Smooth muscle cell (in vitro differentiated cells): ENCODE measurements around the gene SMOC2. TPM values are rescaled to one million over a fixed set of nuclear protein-coding genes. Genes with fewer than 3 reads are reported as not detected.

ENCODE experiments used
- DNase-seq: peaks from one replicate; lab custom pipeline; 2025; ENCODE audit not compliant: unreplicated experiment; lab: John Stamatoyannopoulos, UW
- H2AFZ ChIP-seq: fragments of 200-600 bp; sonication (generic); 2 replicates; pipeline ENCODE4 v1.6.0; 2016; ENCODE audit warnings: antibody characterized with exemption, low read depth, mild to moderate bottlenecking
- H3F3A ChIP-seq: fragments of 200-600 bp; sonication (generic); 2 replicates; pipeline ENCODE4 v1.6.0; 2017; ENCODE audit warnings: antibody characterized with exemption, low read depth
- H3K27ac ChIP-seq: fragments of 200-600 bp; sonication (generic); 2 replicates; pipeline ENCODE4 v1.5.1; 2016; ENCODE audit warnings: low read depth, mild to moderate bottlenecking
- H3K27me3 ChIP-seq: fragments of 200-600 bp; sonication (generic); 2 replicates; pipeline ENCODE4 v1.6.1; 2016; ENCODE audit warnings: low read depth, mild to moderate bottlenecking
- H3K36me3 ChIP-seq: fragments of 200-600 bp; sonication (generic); 2 replicates; pipeline ENCODE4 v1.5.1; 2016; ENCODE audit warnings: low read depth
- H3K4me1 ChIP-seq: fragments of 200-600 bp; sonication (generic); 2 replicates; pipeline ENCODE4 v1.5.1; 2016; ENCODE audit warnings: low read depth
- H3K4me2 ChIP-seq: fragments of 200-600 bp; sonication (generic); 2 replicates; pipeline ENCODE4 v1.6.0; 2016; ENCODE audit warnings: mild to moderate bottlenecking
- H3K4me3 ChIP-seq: fragments of 200-600 bp; sonication (generic); 2 replicates; pipeline ENCODE4 v1.5.1; 2016; ENCODE audit warnings: mild to moderate bottlenecking
- H3K79me2 ChIP-seq: fragments of 200-600 bp; sonication (generic); 2 replicates; pipeline ENCODE4 v1.6.0; 2016; ENCODE audit warnings: low read depth, mild to moderate bottlenecking
- H3K9ac ChIP-seq: fragments of 200-600 bp; sonication (generic); 2 replicates; pipeline ENCODE4 v1.6.0; 2016; ENCODE audit warnings: low read depth
- H3K9me3 ChIP-seq: fragments of 200-600 bp; sonication (generic); replicated peaks from 2 replicates; pipeline ENCODE4 v1.5.1; 2016; ENCODE audit warnings: low read depth
- H4K20me1 ChIP-seq: fragments of 200-600 bp; sonication (generic); 2 replicates; pipeline ENCODE4 v1.6.0; 2016; ENCODE audit warnings: low read depth
- CTCF ChIP-seq: fragments of 200-600 bp; sonication (generic); IDR thresholded peaks from 2 replicates; pipeline ENCODE4 v1.5.1; 2017; ENCODE audit warnings: borderline replicate concordance, mild to moderate bottlenecking, antibody characterized with exemption; ENCODE audit not compliant: insufficient read depth, poor library complexity, severe bottlenecking
- WGBS: methylation state at CpG from one replicate; pipeline ENCODE4 v1.1.7; 2016; ENCODE audit warnings: low lambda C conversion rate; 5-methylcytosine and 5-hydroxymethylcytosine counted together
- polyA plus RNA-seq: library from polyadenylated mRNA; unstranded; fragments of >200 nt; fragmentation: Nextera tagmentation; extraction: Ambion mirVana; gene quantifications from 2 replicates; pipeline ENCODE4 v1.2.1, GENCODE V29; 2016
- total RNA-seq: library from RNA; depleted of rRNA; stranded (reverse); fragments of >200 nt; gene quantifications from 2 replicates; pipeline ENCODE4 v1.2.3, GENCODE V29; 2014

SMOC2 gene
- total and polyA plus RNA-seq, 2 experiments from 2014 or later: 0.63 to 1.2 TPM

- Histone ChIP-seq H3K4me1 (peaks cover 25% of the 10 kb centered on the region), H4K20me1 (no peaks in the 10 kb centered on the region), H3F3A (no peaks in the 10 kb centered on the region), H3K79me2 (no peaks in the 10 kb centered on the region), H3K4me2 (peak overlapping the region; percentile 38), H3K27ac (no peak overlapping the region), H3K4me3 (no peak overlapping the region), H3K9me3 (no peaks in the 10 kb centered on the region), H2AFZ (no peak overlapping the region), H3K27me3 (peaks cover 4% of the 10 kb centered on the region), H3K36me3 (no peaks in the 10 kb centered on the region), H3K9ac (no peak overlapping the region)
- DNase-seq: no peak
- no peak for TF ChIP-seq CTCF
- WGBS: 54% methylated on average over 15 of the region's 15 CpGs
Observed at GRCh38 chr6:168540713-168541291, 99.8 kb downstream of the SMOC2 start.

- Histone ChIP-seq H3K4me3 (no peak overlapping the region), H3K4me2 (peak overlapping the region; percentile 38), H3K27ac (peak overlapping the region; percentile 30), H3K4me1 (peaks cover 25% of the 10 kb centered on the region), H3F3A (no peaks in the 10 kb centered on the region), H3K27me3 (peaks cover 4% of the 10 kb centered on the region), H2AFZ (no peak overlapping the region), H3K36me3 (no peaks in the 10 kb centered on the region), H3K9ac (no peak overlapping the region), H3K79me2 (no peaks in the 10 kb centered on the region), H3K9me3 (no peaks in the 10 kb centered on the region), H4K20me1 (no peaks in the 10 kb centered on the region)
- no peak for TF ChIP-seq CTCF
- 38% methylated on average over 4 of the region's 4 CpGs for WGBS
- DNase-seq: no peak
Observed at GRCh38 chr6:168541307-168541706, 100.3 kb downstream of the SMOC2 start.

- Histone ChIP-seq H3K4me3 (no peak overlapping the region), H3K27me3 (peaks cover 4% of the 10 kb centered on the region), H3K36me3 (no peaks in the 10 kb centered on the region), H3K4me2 (peak overlapping the region; percentile 38), H2AFZ (no peak overlapping the region), H3K27ac (peak overlapping the region; percentile 30), H3F3A (no peaks in the 10 kb centered on the region), H3K9me3 (no peaks in the 10 kb centered on the region), H4K20me1 (no peaks in the 10 kb centered on the region), H3K4me1 (peaks cover 24% of the 10 kb centered on the region), H3K79me2 (no peaks in the 10 kb centered on the region), H3K9ac (no peak overlapping the region)
- 67% methylated on average over 8 of the region's 8 CpGs for WGBS
- no peak for TF ChIP-seq CTCF
- no peak for DNase-seq
Observed at GRCh38 chr6:168542301-168542700, 101.3 kb downstream of the SMOC2 start.

- Histone ChIP-seq H3K27me3 (no peaks in the 10 kb centered on the region), H3K4me2 (no peak overlapping the region), H3K27ac (no peak overlapping the region), H3K36me3 (no peaks in the 10 kb centered on the region), H3K9me3 (no peaks in the 10 kb centered on the region), H3K4me3 (no peak overlapping the region), H3K9ac (no peak overlapping the region), H3K79me2 (no peaks in the 10 kb centered on the region), H4K20me1 (no peaks in the 10 kb centered on the region), H2AFZ (no peak overlapping the region), H3K4me1 (peaks cover 20% of the 10 kb centered on the region), H3F3A (no peaks in the 10 kb centered on the region)
- no peak for TF ChIP-seq CTCF
- 93% methylated on average over 6 of the region's 6 CpGs for WGBS
- DNase-seq: no peak
Observed at GRCh38 chr6:168545428-168545827, 104.4 kb downstream of the SMOC2 start.
